GM12878 (cell line): Measurements from ENCODE around the gene ATXN1. TPM values are rescaled to one million over a fixed set of nuclear protein-coding genes. Genes with fewer than 3 reads are reported as not detected.

ENCODE experiments used
- ATAC-seq: fragments of 200-7000 bp; cut with Tn5 transposase; 3 replicates; pipeline ENCODE4 v1.9.1; 2020; ENCODE audit warnings: mild to moderate bottlenecking, moderate library complexity
- BruUV-seq: library from RNA; stranded (reverse); fragments of 400-500 nt; replicated peaks from 2 replicates; lab custom pipeline; 2021; lab: Mats Ljungman, UMichigan
- CTCF ChIA-PET: fragments of 300-600 bp; sonication (Branson Sonifier 250); formaldehyde crosslinking; extraction: SDS; loops from one replicate; lab custom pipeline; 2021; ENCODE audit warnings: inconsistent platforms; lab: Yijun Ruan, JAX
- POLR2A ChIA-PET: fragments of 350-600 bp; formaldehyde crosslinking; extraction: SDS; loops from one replicate; lab custom pipeline; 2021; ENCODE audit warnings: inconsistent platforms; lab: Charles Lee
- RAD21 ChIA-PET: fragments of 300-600 bp; sonication (Branson Sonifier 250); formaldehyde crosslinking; loops from one replicate; lab custom pipeline; 2023; ENCODE audit warnings: antibody characterized with exemption; ENCODE audit not compliant: unreplicated experiment; lab: Charles Lee
- SMC1A ChIA-PET: fragments of 300-600 bp; sonication (Branson Sonifier 250); formaldehyde crosslinking; loops from one replicate; lab custom pipeline; 2023; ENCODE audit not compliant: unreplicated experiment, uncharacterized antibody; lab: Charles Lee
- DNase-seq: peaks from one replicate; pipeline ENCODE4 v3.0.0-alpha.2; 2011; ENCODE audit warnings: low read depth, low spot score
- FAIRE-seq: peaks from 3 replicates; lab custom pipeline; 2011; peaks lifted over from hg19 to GRCh38; lab: Jason Lieb, UNC
- H2AFZ ChIP-seq: 2 replicates; pipeline ENCODE4 v1.6.0; 2011; ENCODE audit warnings: low read depth, low read length, control low read depth; ENCODE audit not compliant: control insufficient read depth
- H3K27ac ChIP-seq: 2 replicates; pipeline ENCODE4 v1.5.1; 2011; ENCODE audit warnings: control low read depth; ENCODE audit not compliant: control insufficient read depth, insufficient read depth
- H3K27me3 ChIP-seq, 2 experiments: replicated peaks in 1 of 2; 2 replicates each; pipeline versions ENCODE4 v1.6.0 to v1.6.1; 2011; ENCODE audit warnings: low read length in 1 of 2; ENCODE audit not compliant: control insufficient read depth in 2 of 2, insufficient read depth in 2 of 2
- H3K36me3 ChIP-seq, 2 experiments: 2 replicates each; pipeline ENCODE4 v1.5.1; 2011; ENCODE audit warnings: low read length in 1 of 2; ENCODE audit not compliant: control insufficient read depth in 2 of 2, insufficient read depth in 2 of 2
- H3K4me1 ChIP-seq: 2 replicates; pipeline ENCODE4 v1.6.1; 2011; ENCODE audit warnings: mild to moderate bottlenecking, low read length, moderate library complexity, mixed read lengths; ENCODE audit not compliant: control insufficient read depth, insufficient read depth
- H3K4me2 ChIP-seq: 2 replicates; pipeline ENCODE4 v1.6.0; 2011; ENCODE audit warnings: control low read depth; ENCODE audit not compliant: control insufficient read depth, insufficient read depth
- H3K4me3 ChIP-seq: fragments of 200-600 bp; sonication (generic); 2 replicates; pipeline ENCODE4 v1.5.1; 2016
- H3K79me2 ChIP-seq: 2 replicates; pipeline ENCODE4 v1.6.0; 2011; ENCODE audit warnings: low read length; ENCODE audit not compliant: control insufficient read depth, insufficient read depth
- H3K9ac ChIP-seq: 2 replicates; pipeline ENCODE4 v1.8.0; 2011; ENCODE audit warnings: low read length, control low read depth, mixed read lengths; ENCODE audit not compliant: control insufficient read depth, insufficient read depth
- H3K9me3 ChIP-seq: replicated peaks from 3 replicates; pipeline ENCODE4 v1.5.1; 2011; ENCODE audit warnings: mild to moderate bottlenecking, low read length; ENCODE audit not compliant: control insufficient read depth, insufficient read depth
- H4K20me1 ChIP-seq: 2 replicates; pipeline ENCODE4 v1.6.0; 2011; ENCODE audit not compliant: control insufficient read depth, insufficient read depth
- CHD2 ChIP-seq: IDR thresholded peaks from 2 replicates; pipeline ENCODE4 v1.6.1; 2011; ENCODE audit warnings: low read depth, low read length, improper control_type of control experiment, borderline replicate concordance
- CREB1 ChIP-seq: IDR thresholded peaks from 2 replicates; pipeline ENCODE4 v1.6.1; 2012; ENCODE audit warnings: low read depth, mild to moderate bottlenecking, inconsistent platforms
- CUX1 ChIP-seq: IDR thresholded peaks from 2 replicates; pipeline ENCODE4 v1.6.1; 2012; ENCODE audit warnings: improper control_type of control experiment, low read depth, low read length; ENCODE audit not compliant: insufficient replicate concordance
- NBN ChIP-seq: fragments of 450-650 bp; IDR thresholded peaks from 2 replicates; pipeline ENCODE4 v1.6.1; 2016
- NFXL1 ChIP-seq: fragments of 450-650 bp; IDR thresholded peaks from 2 replicates; pipeline ENCODE4 v1.6.1; 2017; ENCODE audit warnings: antibody characterized with exemption, mild to moderate bottlenecking, borderline replicate concordance
- PKNOX1 ChIP-seq: fragments of 450-650 bp; IDR thresholded peaks from 2 replicates; pipeline ENCODE4 v1.6.1; 2016; ENCODE audit warnings: mild to moderate bottlenecking
- POLR2A ChIP-seq: IDR thresholded peaks from 2 replicates; pipeline ENCODE4 v1.6.1; 2011; ENCODE audit warnings: low read depth, mild to moderate bottlenecking, low read length
- POLR2AphosphoS5 ChIP-seq: IDR thresholded peaks from 2 replicates; pipeline ENCODE4 v1.6.1; 2011; ENCODE audit warnings: mild to moderate bottlenecking, low read length, inconsistent platforms
- SREBF1 ChIP-seq: IDR thresholded peaks from 2 replicates; pipeline ENCODE4 v1.6.1; 2012; ENCODE audit warnings: mild to moderate bottlenecking, low read length
- TCF12 ChIP-seq: IDR thresholded peaks from 2 replicates; pipeline ENCODE4 v1.6.1; 2011; ENCODE audit warnings: low read depth, mild to moderate bottlenecking, low read length
- USF1 ChIP-seq: IDR thresholded peaks from 2 replicates; pipeline ENCODE4 v1.6.1; 2011; ENCODE audit warnings: borderline replicate concordance, low read depth, mild to moderate bottlenecking, moderate library complexity, mixed read lengths, low read length; ENCODE audit not compliant: insufficient read depth; ENCODE audit errors: extremely low read length
- ZNF217 ChIP-seq: fragments of 450-650 bp; IDR thresholded peaks from 2 replicates; pipeline ENCODE4 v1.6.1; 2017; ENCODE audit warnings: antibody characterized with exemption, mild to moderate bottlenecking
- WGBS: methylation state at CpG from one replicate; pipeline ENCODE4 v1.1.6; 2016; ENCODE audit warnings: low lambda C conversion rate; ENCODE audit not compliant: insufficient replicate concordance, insufficient coverage; ENCODE audit errors: missing lambda C conversion rate; 5-methylcytosine and 5-hydroxymethylcytosine counted together
- in situ Hi-C: fragments of 300-500 bp; cut with MboI; formaldehyde crosslinking; loops from 9 replicates; pipeline ENCODE4 v1.14.3; 2018; ENCODE audit warnings: mixed read lengths
- intact Hi-C: fragments of 100-400 bp; cut with micrococcal nuclease; formaldehyde crosslinking; loops from one replicate; pipeline ENCODE4 v1.14.2; 2022; ENCODE audit not compliant: unreplicated experiment
- polyA plus RNA-seq, 11 experiments: library from polyadenylated mRNA; depleted of rRNA in 4 of 11; unstranded in 6 of 11; stranded (reverse) in 5 of 11; fragments of >200 nt; fragmentation: Nextera tagmentation in 4 of 11; fragmentation: Illumina TruSeq in 1 of 11; extraction: Ambion mirVana in 4 of 11; extraction: Trizol in 1 of 11; gene quantifications; 1 replicate in 1 of 11; 2 replicates in 10 of 11; pipeline versions ENCODE4 v1.2.1 to v1.2.3, GENCODE V29; 2011 to 2016; ENCODE audit warnings: inconsistent platforms in 2 of 11, missing spikeins in 2 of 11, low read depth in 1 of 11
- total RNA-seq, 4 experiments: library from RNA; depleted of rRNA in 3 of 4; stranded (reverse); fragments of >200 nt in 3 of 4; fragmentation: Illumina TruSeq in 1 of 4; extraction: Trizol in 1 of 4; gene quantifications; 2 replicates each; pipeline versions ENCODE4 v1.2.1 to v1.2.3, GENCODE V29; 2013 to 2021
- TF ChIP-seq, protein P1 (sequence below): IDR thresholded peaks from 2 replicates; pipeline ENCODE4 v1.6.1; 2011; ENCODE audit warnings: mild to moderate bottlenecking, low read depth, low read length, moderate library complexity; ENCODE audit not compliant: insufficient replicate concordance

Gene ATXN1
- total and polyA plus RNA-seq, 10 of the 15 experiments (the other 5 are each of a cell fraction or from before 2014, with no cell fraction given) = 12.2 to 51.2 (median 20.5) TPM

- Histone ChIP-seq H3K79me2 (peaks cover 6% of the 10 kb centered on the region), H3K36me3 (peaks cover 0 to 4% of the 10 kb centered on the region in 2 experiments; a peak in 2 of 4 replicates), H4K20me1 (no peaks in the 10 kb centered on the region), H3K27ac (peak overlapping the region; percentile 93), H2AFZ (peak overlapping the region; percentile 25), H3K9ac (peak overlapping the region; percentile 68), H3K4me3 (peak overlapping the region; percentile 52; the same call in 1 of the 2 replicates), H3K27me3 (no peaks in the 10 kb centered on the region), H3K4me1 (peaks cover 18% of the 10 kb centered on the region), H3K9me3 (no peaks in the 10 kb centered on the region), H3K4me2 (peak overlapping the region; percentile 92)
- ChIA-PET SMC1A (interaction anchor here (1.4 to 8.2 kb wide), 21 partner anchors 9 to 351 kb away, joined by 3 to 116 read pairs (median 12); no protein-coding TSS in a partner anchor), POLR2A (interaction anchor here (0.7 to 1.8 kb wide), 3 partner anchors 38 to 72 kb away, joined by 3 to 14 read pairs (median 4); no protein-coding TSS in a partner anchor), CTCF (interaction anchor here (1.1 to 5.9 kb wide), 7 partner anchors 9 to 350 kb away, joined by 4 to 41 read pairs (median 12); no protein-coding TSS in a partner anchor), RAD21 (interaction anchor here (0.8 to 5.7 kb wide), 13 partner anchors 8 to 350 kb away, joined by 3 to 79 read pairs (median 9); partner anchors contain the start of gene ATXN1)
- in situ Hi-C loops (loop anchor here (10.0 kb wide), 1 partner anchor 352 kb away; the partner anchor contains the start of gene ATXN1), intact Hi-C loops (loop anchor here (2.0 kb wide), 1 partner anchor 348 kb away; the partner anchor contains the start of gene ATXN1)
- DNase-seq (no peak), FAIRE-seq (no peak), ATAC-seq (peak; percentile 19)
- BruUV-seq = no TSS peak
- no peak for TF ChIP-seq NFXL1
- no peak for TF ChIP-seq SREBF1
- no peak for TF ChIP-seq POLR2A
- no peak for TF ChIP-seq CHD2
- TF ChIP-seq POLR2AphosphoS5 = no peak
- TF ChIP-seq ZNF217 = no peak
- no peak for TF ChIP-seq NBN
- no peak for TF ChIP-seq PKNOX1
- no peak for TF ChIP-seq TCF12
- TF ChIP-seq, protein P1, sequence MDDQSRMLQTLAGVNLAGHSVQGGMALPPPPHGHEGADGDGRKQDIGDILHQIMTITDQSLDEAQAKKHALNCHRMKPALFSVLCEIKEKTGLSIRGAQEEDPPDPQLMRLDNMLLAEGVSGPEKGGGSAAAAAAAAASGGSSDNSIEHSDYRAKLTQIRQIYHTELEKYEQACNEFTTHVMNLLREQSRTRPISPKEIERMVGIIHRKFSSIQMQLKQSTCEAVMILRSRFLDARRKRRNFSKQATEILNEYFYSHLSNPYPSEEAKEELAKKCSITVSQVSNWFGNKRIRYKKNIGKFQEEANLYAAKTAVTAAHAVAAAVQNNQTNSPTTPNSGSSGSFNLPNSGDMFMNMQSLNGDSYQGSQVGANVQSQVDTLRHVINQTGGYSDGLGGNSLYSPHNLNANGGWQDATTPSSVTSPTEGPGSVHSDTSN = no peak
- TF ChIP-seq USF1 = no peak
- TF ChIP-seq CUX1 = no peak
- no peak for TF ChIP-seq CREB1
- WGBS = 30% methylated on average over 3 of the region's 3 CpGs
These were observed 348.3 kb downstream of the ATXN1 start for GRCh38 chr6:16412982-16413381.
